Caco-2 (cell line): ENCODE data around the gene GJA5. TPM values are rescaled to one million over a fixed set of nuclear protein-coding genes. Genes with fewer than 3 reads are reported as not detected.

Experiments used
- BruUV-seq: library from RNA; stranded (reverse); fragments of 400-500 nt; replicated peaks from 2 replicates; lab custom pipeline; 2021; lab: Mats Ljungman, UMichigan
- CTCF ChIA-PET: fragments of 300-600 bp; sonication (Branson Sonifier 250); formaldehyde crosslinking; loops from one replicate; lab custom pipeline; 2022; ENCODE audit warnings: antibody characterized with exemption; lab: Charles Lee
- POLR2A ChIA-PET: fragments of 300-600 bp; sonication (Branson Sonifier 250); formaldehyde crosslinking; loops from one replicate; lab custom pipeline; 2022; ENCODE audit warnings: antibody characterized with exemption; lab: Charles Lee
- DNase-seq, 2 experiments: peaks; one replicate each; pipeline versions ENCODE4 v3.0.0 to v3.0.0-alpha.2; 2020 to 2022
- H3K27me3 ChIP-seq: replicated peaks from 2 replicates; pipeline ENCODE4 v1.6.0; 2011; ENCODE audit warnings: low read length; ENCODE audit not compliant: control insufficient read depth, insufficient read depth
- H3K36me3 ChIP-seq: 2 replicates; pipeline ENCODE4 v1.5.1; 2011; ENCODE audit warnings: low read length; ENCODE audit not compliant: control insufficient read depth, insufficient read depth
- H3K4me1 ChIP-seq: fragments of 250-450 bp; sonication (Bioruptor Pico); 2 replicates; pipeline ENCODE4 v1.5.1; 2020; ENCODE audit warnings: mild to moderate bottlenecking
- H3K4me3 ChIP-seq: 2 replicates; pipeline ENCODE4 v1.5.1; 2011; ENCODE audit warnings: low read depth, mild to moderate bottlenecking, control low read depth, low read length
- H3K9me3 ChIP-seq: fragments of 250-450 bp; sonication (Bioruptor Pico); 2 replicates; pipeline ENCODE4 v1.5.1; 2020; ENCODE audit warnings: mild to moderate bottlenecking, moderate library complexity
- H3K27ac Mint-ChIP-seq: one replicate; pipeline ENCODE4 v1.8.0; 2022; ENCODE audit warnings: mixed read lengths; ENCODE audit not compliant: unreplicated experiment
- H3K27me3 Mint-ChIP-seq: one replicate; pipeline ENCODE4 v1.8.0; 2022; ENCODE audit warnings: mixed read lengths; ENCODE audit not compliant: insufficient read depth, unreplicated experiment
- H3K36me3 Mint-ChIP-seq: one replicate; pipeline ENCODE4 v1.8.0; 2022; ENCODE audit warnings: mild to moderate bottlenecking, mixed read lengths; ENCODE audit not compliant: insufficient read depth, unreplicated experiment
- H3K4me1 Mint-ChIP-seq: one replicate; pipeline ENCODE4 v1.8.0; 2022; ENCODE audit warnings: low read depth, mixed read lengths; ENCODE audit not compliant: unreplicated experiment
- H3K4me3 Mint-ChIP-seq: one replicate; pipeline ENCODE4 v1.8.0; 2022; ENCODE audit warnings: mild to moderate bottlenecking, moderate library complexity, mixed read lengths; ENCODE audit not compliant: unreplicated experiment
- H3K9me3 Mint-ChIP-seq: one replicate; pipeline ENCODE4 v1.8.0; 2022; ENCODE audit warnings: mixed read lengths; ENCODE audit not compliant: unreplicated experiment
- CTCF ChIP-seq, 2 experiments: fragments of 200-600 bp in 1 of 2; IDR thresholded peaks; 1 replicate in 1 of 2; 2 replicates in 1 of 2; pipeline versions ENCODE4 v1.5.1 to v1.8.0; 2011 to 2022; ENCODE audit warnings: antibody characterized with exemption in 1 of 2, control low read depth in 1 of 2, inconsistent platforms in 1 of 2, low read depth in 1 of 2, low read length in 1 of 2, mild to moderate bottlenecking in 1 of 2, moderate library complexity in 1 of 2; ENCODE audit not compliant: insufficient read depth in 1 of 2, severe bottlenecking in 1 of 2, unreplicated experiment in 1 of 2
- intact Hi-C: fragments of 100-400 bp; cut with micrococcal nuclease; formaldehyde crosslinking; loops from one replicate; pipeline ENCODE4 v1.10.0; 2022; ENCODE audit not compliant: unreplicated experiment
- total RNA-seq: library from RNA; stranded (reverse); gene quantifications from 2 replicates; pipeline ENCODE4 v1.2.3, GENCODE V29; 2022

The GJA5 gene
- total RNA-seq, 1 experiment from 2014 or later = 0.75 TPM

- intact Hi-C loops = no loop called here
These were observed 4.1 kb downstream of the GJA5 start for GRCh38 chr1:147756341-147756740.

GRCh38 chr1:147754661-147755060, 5.7 kb downstream of the GJA5 start:
- peaks cover 15% of the 10 kb centered on the region for H3K4me1 Mint-ChIP-seq
- H3K9me3 Mint-ChIP-seq = no peaks in the 10 kb centered on the region
- DNase-seq = no peak
- Histone ChIP-seq H3K27me3 (no peaks in the 10 kb centered on the region), H3K4me1 (peaks cover 13% of the 10 kb centered on the region; the same call in 1 of the 2 replicates), H3K9me3 (no peaks in the 10 kb centered on the region), H3K36me3 (no peaks in the 10 kb centered on the region), H3K4me3 (no peak overlapping the region)
- no peak overlapping the region for H3K27ac Mint-ChIP-seq
- no peak overlapping the region for H3K4me3 Mint-ChIP-seq
- POLR2A ChIA-PET = no interaction called here
- no peaks in the 10 kb centered on the region for H3K36me3 Mint-ChIP-seq
- no peak for TF ChIP-seq CTCF (IDR thresholded peaks at IDR 0.05; ENCODE audit: insufficient read depth in 1 of 2, low read depth in 1 of 2, low read length in 1 of 2, severe bottlenecking in 1 of 2, unreplicated experiment in 1 of 2)
- CTCF ChIA-PET = no interaction called here
- H3K27me3 Mint-ChIP-seq = no peaks in the 10 kb centered on the region
- intact Hi-C loops = no loop called here
- no TSS peak for BruUV-seq

More at GRCh38 chr1:147756341-147756740, 4.1 kb downstream of the GJA5 start:
- no peak overlapping the region for H3K27ac Mint-ChIP-seq
- no peaks in the 10 kb centered on the region for H3K9me3 Mint-ChIP-seq
- peaks cover 21% of the 10 kb centered on the region for H3K4me1 Mint-ChIP-seq
- H3K4me3 Mint-ChIP-seq = no peak overlapping the region
- no peaks in the 10 kb centered on the region for H3K9me3 ChIP-seq
- POLR2A ChIA-PET = no interaction called here
- peaks cover 25% of the 10 kb centered on the region for H3K4me1 ChIP-seq
- no peaks in the 10 kb centered on the region for H3K36me3 Mint-ChIP-seq
- no peak for DNase-seq
- CTCF ChIA-PET = no interaction called here
- no TSS peak for BruUV-seq
- H3K36me3 ChIP-seq = no peaks in the 10 kb centered on the region
- no peaks in the 10 kb centered on the region for H3K27me3 ChIP-seq
- H3K27me3 Mint-ChIP-seq = no peaks in the 10 kb centered on the region
- H3K4me3 ChIP-seq = no peak overlapping the region
- no peak for TF ChIP-seq CTCF (IDR thresholded peaks at IDR 0.05; ENCODE audit: insufficient read depth in 1 of 2, low read depth in 1 of 2, low read length in 1 of 2, severe bottlenecking in 1 of 2, unreplicated experiment in 1 of 2)

GRCh38 chr1:147753081-147753480, 7.3 kb downstream of the GJA5 start:
- no peaks in the 10 kb centered on the region for H3K27me3 ChIP-seq
- intact Hi-C loops = no loop called here
- H3K4me3 ChIP-seq = no peak overlapping the region
- POLR2A ChIA-PET = no interaction called here
- Mint-ChIP-seq H3K4me1 (peaks cover 15% of the 10 kb centered on the region), H3K27me3 (no peaks in the 10 kb centered on the region), H3K36me3 (no peaks in the 10 kb centered on the region), H3K27ac (no peak overlapping the region), H3K9me3 (no peaks in the 10 kb centered on the region), H3K4me3 (no peak overlapping the region)
- TF ChIP-seq CTCF (IDR thresholded peaks at IDR 0.05; ENCODE audit: insufficient read depth in 1 of 2, low read depth in 1 of 2, low read length in 1 of 2, severe bottlenecking in 1 of 2, unreplicated experiment in 1 of 2) = no peak
- DNase-seq = no peak
- H3K4me1 ChIP-seq = peaks cover 13% of the 10 kb centered on the region; the same call in 1 of the 2 replicates
- no TSS peak for BruUV-seq
- no peaks in the 10 kb centered on the region for H3K36me3 ChIP-seq
- CTCF ChIA-PET = no interaction called here
- H3K9me3 ChIP-seq = no peaks in the 10 kb centered on the region
